Activated CD8-positive, alpha-beta memory T cell treated with anti-CD3 and anti-CD28 coated beads, Interleukin-2, amount 50 U/mL, for 1 hour (primary cell): Measurements from ENCODE around the gene POU2AF2.
"Not testable (repeated sequence)": the region's sequence is repeated elsewhere in the genome, so short reads cannot be mapped to it uniquely, and the experiment has no call there.

Experiments used
- DNase-seq: peaks from one replicate; pipeline ENCODE4 v3.0.0-alpha.2; 2020; ENCODE audit errors: extremely low read depth

POU2AF2 gene

DNA sequence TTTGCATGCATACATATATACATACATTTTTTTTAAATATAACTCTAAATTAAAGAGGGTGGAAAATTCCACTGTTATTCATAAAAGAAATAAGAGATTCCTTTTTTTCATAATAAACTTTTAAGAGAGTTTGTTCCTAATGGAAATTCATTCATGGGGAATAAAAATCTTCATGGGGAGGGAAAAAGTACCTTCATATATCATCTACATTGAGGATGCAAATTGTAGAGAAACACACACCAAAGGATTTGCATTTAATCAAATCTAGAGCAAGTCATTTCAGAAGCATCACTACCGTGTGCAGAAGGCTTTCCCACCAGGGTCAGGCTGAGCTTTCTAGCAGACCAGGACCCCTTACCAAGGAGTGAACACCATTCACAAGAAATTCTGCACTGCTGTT is at the start of gene POU2AF2:
POU2AF2 (plus strand) TSS at position 301 of the 400 bp plus-strand sequence. CDS start 129 bp downstream, outside the sequence.
- no peak for DNase-seq

GRCh38 chr11:111200010-111200534 is 45.5 kb upstream of the POU2AF2 start:
- DNase-seq: no peak

DNA sequence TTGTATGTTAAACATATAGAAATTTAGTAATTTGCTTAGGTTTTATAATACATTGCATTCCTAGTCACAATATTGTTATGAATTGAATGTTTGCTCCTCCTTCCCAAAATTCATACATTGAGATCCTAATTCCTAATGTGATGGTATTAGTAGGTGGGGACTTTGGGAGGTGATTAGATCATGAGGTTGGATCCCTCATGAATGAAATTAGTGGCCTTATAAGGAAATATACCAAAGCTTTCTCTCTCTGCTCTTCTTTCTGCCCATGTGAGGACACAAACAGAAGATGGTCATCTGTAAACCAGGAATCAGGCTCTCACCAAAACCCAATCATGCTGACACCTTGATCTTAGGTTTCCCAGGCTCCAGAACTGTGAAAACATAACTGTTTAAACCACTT is 41.3 kb upstream of the POU2AF2 start:
- no peak for DNase-seq

DNA sequence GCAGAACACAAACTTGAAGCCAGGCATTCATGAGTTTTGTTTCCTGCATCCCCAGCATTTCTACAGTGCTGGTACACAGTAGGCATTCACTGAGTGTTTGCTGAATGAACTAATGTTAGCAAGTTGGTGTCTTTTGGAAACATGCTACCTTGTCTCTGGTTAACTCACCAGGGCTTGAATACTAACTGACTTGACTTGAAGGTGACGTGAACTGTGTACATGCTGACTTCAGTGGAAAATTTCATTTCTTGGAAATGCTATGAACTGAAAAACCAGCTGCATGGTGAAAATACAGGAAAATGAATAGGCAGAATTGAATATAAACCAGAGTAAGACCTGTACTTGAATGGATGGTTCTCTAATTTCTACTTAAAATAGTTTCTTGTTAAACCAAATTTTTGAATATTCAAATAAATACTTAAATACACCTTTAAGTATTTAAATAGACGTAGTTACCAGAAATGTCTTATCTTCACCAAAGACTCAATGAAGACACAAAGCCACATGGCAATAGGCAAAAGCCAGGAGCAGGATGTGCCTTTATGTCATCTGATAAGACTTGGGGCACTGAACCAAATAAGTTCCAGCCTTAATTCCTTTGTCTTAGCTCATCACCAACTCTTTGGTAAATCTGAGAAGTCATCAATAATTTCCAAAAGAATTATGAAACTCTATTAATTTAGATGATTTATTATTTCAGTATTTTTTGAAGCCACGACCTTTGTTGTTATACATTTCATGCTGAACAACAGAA is 39.7 kb upstream of the POU2AF2 start:
- DNase-seq: no peak

DNA sequence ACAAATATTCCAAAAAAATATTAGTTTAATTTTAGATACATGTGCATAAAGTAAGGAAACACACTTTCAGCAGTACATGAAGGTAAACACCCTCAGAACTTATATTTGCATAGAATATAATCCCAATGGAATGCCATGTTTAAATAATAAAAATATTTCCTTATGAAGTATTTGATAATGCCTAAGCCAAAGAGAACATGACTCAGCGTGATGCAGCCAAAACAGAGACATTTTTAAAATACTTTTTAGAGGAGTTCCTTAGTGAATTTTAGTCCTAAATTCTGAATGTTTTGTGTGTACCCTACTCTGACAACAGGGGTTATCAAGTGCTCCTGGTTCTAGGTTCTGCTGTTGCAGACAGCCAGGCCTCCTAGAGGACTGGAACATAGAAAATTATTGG is 39.1 kb upstream of the POU2AF2 start:
- DNase-seq: no peak

DNA sequence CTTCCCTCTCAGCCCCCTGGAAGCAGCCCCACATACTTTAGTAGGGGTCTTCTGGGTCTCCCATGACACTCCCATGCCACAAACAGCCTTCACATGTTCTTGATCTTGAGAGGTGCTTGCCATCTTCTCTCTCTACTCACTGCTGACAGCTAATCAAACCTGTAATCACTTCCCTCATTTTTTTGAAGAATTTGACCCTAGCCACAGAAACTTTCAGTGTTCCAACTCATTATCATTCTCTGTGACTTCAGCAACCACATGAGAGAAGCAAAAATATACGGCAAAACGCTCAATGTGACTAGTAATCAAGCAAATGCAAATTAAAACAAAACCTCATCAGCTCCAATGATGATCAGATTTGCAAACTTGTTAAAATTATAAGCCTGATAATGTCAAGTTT is 38.3 kb upstream of the POU2AF2 start:
- DNase-seq: no peak

GRCh38 chr11:111209543-111210355 is 35.8 kb upstream of the POU2AF2 start:
- no peak for DNase-seq

DNA sequence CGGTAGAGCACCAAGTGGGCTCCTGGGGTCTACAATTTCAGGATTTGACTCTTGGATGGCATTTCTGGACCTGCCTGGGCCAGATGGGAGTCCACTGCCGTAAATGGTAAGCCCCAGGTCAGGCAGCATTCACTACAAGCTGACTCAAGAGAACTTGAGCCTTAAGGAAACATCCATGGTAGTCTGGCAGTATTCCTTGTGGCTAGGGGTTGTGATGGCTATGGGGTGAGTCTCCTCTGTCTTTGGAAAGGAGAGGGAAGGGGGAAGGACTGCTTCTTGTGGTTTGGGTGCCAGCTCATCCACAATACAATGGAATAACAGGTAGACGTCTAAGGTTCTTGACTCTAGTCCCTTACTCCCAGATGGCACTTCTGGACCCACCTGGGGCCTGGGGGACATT is 32.3 kb upstream of the POU2AF2 start:
- no peak for DNase-seq

DNA sequence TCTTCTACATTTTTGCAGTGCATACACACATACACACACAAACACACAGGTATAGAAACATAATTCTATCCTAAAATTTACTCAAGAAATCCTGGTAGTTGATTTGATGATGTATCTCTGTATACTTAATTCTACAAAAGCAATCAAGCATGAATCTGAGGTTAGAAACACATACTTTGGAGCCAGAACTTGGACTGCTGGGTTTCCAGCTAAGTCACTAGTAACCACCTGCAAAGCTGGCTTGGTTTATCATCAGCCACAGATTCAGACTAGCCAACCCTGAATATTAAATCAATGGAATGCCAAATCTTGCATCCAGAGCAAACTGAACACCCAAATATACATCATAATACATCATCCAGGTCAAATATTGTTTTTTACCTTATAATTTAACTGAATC is 24.8 kb upstream of the POU2AF2 start:
- no peak for DNase-seq

- no peak for DNase-seq
These were observed 24.3 kb upstream of the POU2AF2 start for GRCh38 chr11:111221208-111221607.

GRCh38 chr11:111221936-111222335 is 23.6 kb upstream of the POU2AF2 start:
- DNase-seq: not testable (repeated sequence)

DNA sequence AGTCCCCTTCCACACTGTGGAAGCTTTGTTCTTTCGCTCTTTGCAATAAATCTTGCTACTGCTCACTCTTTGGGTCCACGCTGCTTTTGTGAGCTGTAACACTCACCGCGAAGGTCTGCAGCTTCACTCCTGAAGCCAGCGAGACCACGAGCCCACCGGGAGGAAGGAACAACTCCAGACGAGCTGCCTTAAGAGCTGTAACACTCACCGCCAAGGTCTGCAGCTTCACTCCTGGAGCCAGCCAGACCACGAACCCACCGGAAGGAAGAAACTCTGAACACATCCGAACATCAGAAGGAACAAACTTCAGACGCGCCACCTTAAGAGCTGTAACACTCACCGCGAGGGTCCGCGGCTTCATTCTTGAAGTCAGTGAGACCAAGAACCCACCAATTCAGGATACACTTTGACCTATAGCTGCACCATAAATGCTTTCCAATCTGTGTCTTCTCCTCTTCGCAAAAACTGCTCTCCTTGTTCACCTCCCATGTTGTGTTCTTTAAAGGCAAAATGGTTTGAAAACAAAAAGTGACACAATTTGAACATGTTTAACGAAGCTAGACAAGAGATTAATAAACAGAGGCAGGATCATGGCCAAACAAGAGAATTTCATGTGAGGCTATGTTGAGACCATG is 22.6 kb upstream of the POU2AF2 start:
- DNase-seq: not testable (repeated sequence)

DNA sequence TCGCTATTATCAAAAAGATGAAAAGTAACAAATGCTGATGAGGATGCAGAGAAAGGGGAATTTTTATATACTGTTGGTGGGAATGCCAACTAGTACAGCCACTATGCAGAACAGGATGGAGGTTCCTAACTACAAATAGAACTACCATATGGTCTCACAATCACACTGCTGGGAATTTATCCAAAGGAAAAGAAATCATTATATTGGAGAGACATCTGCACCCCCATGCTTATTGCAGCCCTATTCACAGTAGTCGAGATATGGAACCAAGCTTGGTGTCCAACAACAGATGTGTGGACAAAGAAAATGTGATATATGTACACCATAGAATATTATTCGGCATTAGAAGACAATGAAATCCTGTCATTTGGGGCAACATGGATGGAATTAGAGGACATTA is 19.6 kb upstream of the POU2AF2 start:
- no peak for DNase-seq

- no peak for DNase-seq
These were observed 15.9 kb upstream of the POU2AF2 start for GRCh38 chr11:111229604-111230003.

- DNase-seq: no peak
These were observed 15.4 kb upstream of the POU2AF2 start for GRCh38 chr11:111230122-111230465.

- DNase-seq: no peak
These were observed 13.7 kb upstream of the POU2AF2 start for GRCh38 chr11:111231836-111232235.

- DNase-seq: no peak
These were observed 9.1 kb upstream of the POU2AF2 start for GRCh38 chr11:111236383-111236782.

GRCh38 chr11:111237926-111238325 is 7.6 kb upstream of the POU2AF2 start:
- no peak for DNase-seq

- no peak for DNase-seq
These were observed 1.4 kb downstream of the POU2AF2 start for GRCh38 chr11:111246956-111247355.

DNA sequence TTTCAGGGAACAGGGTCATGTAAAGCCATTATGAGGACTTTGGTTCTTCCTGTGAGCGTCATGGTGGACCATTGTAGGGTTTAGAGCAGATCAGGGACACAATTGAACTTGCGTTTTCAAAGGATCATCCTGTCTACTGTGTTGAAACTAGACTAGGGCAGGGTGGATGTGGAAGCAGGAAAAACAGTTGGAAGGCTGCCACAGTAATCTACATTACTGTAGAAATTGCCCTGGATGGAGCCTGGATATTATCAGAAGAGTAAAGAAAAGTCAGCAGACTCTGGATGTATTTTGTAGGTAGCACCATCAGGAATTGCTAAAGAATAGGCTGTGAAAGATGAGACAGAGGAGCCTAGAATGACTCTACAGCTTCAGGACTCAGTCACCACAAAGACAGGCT is 5.4 kb downstream of the POU2AF2 start:
- DNase-seq: no peak

GRCh38 chr11:111253131-111253530 is 7.6 kb downstream of the POU2AF2 start:
- DNase-seq: no peak

DNA sequence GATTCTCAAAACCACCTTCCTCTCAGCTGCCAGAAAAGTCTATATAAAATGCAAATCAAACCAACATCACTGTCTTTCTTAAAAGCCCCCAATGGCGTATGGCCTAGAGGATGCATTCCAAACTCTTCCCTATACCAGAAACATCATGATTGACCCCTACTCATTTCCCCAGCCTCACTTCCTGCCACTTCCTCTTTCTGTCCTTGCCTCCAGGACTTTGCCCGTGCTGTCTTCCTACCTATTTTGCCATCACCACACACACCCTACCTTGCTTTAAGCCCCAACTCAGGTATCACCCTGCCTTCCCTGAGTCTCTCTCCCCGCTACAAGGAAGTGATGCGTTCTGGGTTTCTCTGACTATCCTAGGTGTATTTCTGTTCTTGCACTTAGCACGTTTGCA is 8.1 kb downstream of the POU2AF2 start:
- no peak for DNase-seq

GRCh38 chr11:111258046-111258445 is 12.5 kb downstream of the POU2AF2 start:
- DNase-seq: no peak
